ENCODE measurements around the gene MTMR1.

The MTMR1 gene

DNA sequence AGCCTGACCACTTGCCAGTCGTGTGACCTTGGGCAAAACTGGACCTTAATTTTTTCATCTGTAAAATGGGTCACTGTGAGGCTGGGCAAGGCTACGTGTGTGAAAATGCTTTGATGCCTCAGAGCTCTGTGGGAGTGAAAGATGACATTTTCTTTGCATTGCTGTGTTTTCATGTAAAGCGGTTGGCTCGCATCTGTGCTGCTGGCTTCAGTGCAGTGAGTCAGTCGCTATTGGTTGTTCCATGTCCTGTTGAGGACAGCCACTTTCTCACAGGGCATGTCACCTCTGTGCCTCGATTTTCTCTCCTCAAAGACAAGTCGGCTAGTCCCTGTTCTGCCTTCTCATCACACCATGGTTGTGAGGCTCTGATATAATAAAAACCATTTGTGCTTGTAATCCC is 4.4 kb downstream of the MTMR1 start:
- DNase-seq: no peak

DNA sequence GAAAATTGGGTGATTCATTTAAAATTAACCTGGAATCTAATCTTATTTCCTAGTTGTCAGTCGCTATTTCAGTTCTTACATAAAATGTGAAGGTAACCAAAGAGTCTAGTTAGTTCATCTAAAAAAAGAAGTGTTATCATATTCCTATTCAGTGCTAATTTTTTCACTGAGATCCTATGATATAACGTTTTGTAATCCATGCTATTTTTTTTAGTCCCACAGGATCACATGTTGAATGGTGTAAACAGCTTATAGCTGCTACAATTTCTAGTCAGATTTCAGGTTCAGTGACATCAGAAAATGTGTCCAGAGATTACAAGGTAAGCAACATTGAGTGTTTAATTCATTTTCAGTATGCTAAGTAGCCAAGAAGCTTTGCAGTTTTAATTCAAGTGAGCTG is 5.8 kb downstream of the MTMR1 start:
- no peak for DNase-seq

DNA sequence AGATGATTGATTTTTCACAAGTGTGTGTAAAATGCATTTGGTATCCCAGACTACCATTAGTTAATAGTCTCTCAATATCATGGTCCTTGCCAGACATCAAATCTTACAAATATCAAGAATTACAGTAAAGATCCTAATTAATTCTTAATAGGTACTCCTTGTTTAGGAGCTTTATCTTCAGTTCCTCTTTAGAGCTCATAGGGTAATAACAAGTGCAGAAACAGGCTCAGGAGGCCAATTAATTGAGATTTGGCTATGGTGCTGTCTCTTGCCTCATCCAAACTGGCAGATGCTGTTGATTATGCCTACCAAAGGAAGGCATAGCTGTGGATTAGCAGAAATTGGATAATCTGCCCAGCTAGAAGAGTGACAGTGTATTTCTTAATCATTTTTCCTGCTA is 6.9 kb downstream of the MTMR1 start:
- DNase-seq: no peak

DNA sequence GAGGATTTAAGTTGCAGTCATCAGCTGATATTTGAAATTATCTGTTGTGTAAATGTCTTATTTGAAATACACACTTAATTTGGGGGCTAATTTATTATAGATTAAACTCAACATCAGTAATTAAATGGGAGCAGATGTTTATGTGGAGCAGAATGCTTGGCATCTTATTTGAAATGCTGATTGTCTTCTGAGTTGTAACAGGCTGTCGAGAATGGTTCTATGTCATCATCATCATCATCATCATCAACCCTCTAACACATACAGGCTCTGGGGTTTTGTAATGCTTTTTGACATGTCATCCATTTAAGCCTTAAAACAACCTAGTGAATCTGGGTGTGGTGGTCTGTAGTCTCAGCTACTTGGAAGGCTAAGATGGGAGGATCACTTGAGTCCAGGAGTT is 8.2 kb downstream of the MTMR1 start:
- no peak for DNase-seq

DNA sequence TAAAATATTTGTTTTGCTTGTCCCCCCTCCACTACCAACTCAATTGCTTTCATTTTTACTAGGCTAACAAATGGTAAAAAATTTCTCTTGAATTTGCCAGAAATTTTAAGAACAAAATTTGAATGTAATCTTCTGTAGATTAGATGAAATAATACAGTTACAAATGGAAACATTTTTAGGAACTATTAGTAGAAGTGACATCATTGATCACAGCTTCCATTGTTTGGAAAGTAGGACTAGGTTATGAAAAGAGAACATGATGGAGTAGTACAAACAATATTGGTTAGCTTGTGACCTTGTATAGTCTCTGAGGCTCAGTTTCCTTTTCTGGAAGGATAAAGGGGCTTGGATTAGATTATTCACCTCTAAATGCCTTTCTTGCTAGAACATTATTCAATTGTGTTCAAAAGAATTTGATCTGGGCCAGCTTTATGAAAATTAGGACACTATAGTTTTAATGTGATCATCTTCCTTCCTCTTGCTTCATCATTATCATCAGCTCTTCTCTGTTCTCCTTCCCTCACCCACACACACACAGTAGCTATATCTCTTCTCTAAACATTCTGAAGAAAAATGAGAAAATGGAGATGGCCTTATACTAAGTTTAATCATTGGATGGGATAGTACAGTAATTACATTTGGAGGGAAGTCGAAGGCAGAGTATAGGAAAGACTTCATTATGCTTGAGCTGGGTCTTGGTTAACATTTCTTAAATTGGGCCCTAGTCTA is 9.9 kb downstream of the MTMR1 start:
- DNase-seq: no peak

DNA sequence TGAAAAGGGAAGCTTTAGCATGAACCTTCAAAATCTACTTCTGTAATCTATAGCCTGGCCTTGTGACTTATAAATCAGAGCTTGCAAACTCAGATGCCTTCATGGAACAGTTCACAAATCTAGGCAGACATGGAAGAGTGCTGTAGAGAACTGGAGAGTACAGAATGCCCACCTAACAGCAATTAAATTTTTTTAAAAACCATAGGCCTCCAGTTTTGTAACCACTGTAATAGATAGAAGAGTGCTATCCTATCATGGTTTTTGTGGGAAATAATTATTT is 10.4 kb downstream of the MTMR1 start:
- DNase-seq: no peak

DNA sequence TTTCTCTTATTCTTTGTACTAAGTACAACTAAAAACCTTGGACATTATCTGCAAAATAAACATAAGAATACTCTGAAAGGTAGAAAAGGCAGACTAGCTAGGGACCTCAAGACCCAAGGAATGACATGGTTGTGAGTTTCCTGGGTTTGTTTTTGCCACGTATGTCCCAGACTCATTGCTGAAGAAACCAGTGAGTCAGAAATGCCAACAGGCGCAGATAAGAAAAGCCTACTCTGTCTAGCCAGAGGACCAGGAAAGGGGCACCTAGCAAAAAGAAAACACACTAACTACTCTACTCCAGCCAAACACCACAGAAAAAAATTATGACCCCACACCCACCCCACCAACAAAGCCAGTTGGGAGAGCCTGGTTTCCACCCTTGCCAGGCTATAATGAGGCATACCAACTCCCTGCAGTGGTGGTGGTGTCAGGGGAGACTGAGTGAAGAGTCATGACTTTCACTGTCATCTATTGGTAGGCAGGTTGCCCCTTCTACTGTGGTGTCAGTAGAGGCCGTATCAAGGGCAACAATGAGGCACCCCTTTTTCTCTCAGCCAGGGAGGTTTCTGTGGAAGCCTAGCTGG is 10.9 kb downstream of the MTMR1 start:
- no peak for DNase-seq

DNA sequence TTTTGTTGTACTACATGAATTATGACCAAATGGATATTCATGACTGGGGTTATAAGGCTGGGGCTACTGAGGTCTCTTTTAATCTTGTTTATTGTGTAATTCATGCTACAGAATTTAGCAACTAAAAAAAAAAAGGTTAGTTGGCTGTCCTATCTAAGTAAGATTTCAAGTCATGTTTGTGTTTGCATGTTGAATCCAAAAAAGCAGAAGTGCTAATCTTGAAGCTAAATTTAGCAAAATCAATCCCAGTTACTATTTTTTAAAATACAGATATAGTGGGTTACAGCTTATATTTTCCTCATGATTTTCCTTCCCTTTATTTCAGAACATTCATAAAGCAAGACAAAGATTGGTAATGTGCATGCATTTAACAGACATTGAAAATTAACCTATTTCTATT is 19.4 kb downstream of the MTMR1 start:
- DNase-seq: no peak

DNA sequence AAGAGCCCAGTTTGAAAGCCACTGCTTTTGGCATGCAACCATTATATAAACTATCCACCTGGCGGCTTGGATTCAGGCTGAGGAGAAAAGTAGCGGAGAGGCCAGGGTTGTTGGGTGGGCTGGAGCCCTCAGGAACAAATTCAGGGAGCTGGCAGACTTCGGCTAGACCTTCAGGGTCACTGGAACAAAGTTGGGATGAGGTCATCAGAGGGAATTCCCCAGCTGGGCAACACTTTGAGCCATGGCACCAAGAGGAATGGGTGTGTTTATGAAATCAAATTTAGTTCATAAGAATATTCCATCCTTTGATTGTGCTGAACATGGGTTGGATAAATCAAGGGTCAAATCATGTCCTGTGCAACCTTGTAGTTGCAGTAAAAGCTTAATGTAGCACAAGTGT is 22.0 kb downstream of the MTMR1 start:
- DNase-seq: no peak

DNA sequence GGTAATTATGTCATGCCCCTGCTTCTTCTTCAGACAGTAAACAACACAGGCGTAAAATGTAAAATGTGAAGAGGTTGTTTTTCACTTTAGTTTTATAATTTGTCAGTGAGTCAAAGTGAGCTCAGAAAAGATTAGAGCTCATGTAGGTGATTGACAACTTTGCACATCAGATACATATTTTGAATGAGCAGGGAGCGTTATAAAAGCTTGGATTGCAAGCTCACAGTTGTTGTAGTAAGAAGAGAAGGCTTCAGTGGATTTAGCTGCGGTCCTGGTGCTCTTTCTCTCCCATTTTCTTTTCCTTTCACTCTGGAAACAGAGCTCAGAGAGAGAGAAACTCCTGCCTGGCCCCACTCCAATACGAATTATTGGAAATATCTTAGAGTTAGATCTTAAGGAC is 26.4 kb downstream of the MTMR1 start:
- no peak for DNase-seq

DNA sequence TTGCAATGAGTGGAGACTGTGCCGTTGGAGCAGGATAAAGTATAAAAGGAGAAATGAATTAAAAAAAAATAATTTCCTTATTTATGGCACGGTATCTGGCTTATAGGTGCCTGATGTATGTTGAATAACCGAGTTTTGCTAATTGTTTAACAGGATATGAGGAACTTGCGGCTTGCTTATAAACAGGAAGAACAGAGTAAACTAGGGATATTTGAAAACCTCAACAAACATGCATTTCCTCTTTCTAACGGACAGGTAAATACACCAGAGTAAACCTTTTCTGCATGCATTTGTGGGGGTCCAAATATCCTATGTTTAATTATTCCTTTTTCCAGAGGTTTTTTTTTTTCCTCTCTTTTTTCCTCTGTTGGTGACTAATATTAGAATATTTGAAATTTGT is 36.8 kb downstream of the MTMR1 start:
- no peak for DNase-seq

DNA sequence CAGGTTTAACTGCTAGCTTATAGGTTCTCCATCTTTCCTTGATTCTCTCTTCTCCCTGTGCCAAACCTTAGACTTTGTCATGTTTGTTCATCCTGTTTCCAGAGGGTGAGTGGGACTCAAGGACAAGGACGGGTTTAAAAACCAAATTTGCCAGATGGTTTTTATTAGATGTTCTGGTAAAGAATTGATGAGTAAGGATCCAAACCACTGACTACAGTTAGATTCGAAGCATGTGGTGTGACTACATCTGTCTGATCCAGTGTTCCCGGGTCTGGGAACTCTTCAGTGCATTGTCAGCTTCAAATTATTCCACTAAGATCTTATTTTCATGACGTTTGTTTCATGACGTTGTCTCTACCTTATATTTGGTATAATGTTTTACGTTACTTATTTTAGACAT is 37.5 kb downstream of the MTMR1 start:
- no peak for DNase-seq

DNA sequence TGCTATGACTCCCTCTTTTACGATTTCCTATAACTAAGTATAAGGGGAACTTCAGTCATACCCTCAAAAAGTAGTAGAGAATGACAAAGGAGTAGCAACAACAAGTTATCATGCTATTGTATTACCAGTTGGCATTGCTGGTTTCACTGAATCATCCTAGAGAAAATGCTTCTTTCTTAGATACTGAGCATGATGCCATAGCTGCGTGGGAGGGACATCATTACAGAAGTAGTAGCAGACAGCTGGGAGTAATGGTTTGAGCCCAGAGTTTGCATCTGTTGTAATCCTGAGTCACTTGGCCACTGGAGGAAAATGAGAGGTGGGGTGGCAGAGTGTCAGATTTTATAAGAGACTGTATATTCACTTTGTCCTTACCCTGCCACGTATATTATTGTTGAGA is 38.6 kb downstream of the MTMR1 start:
- DNase-seq: peak in 1 of 4 experiments; percentile 2

DNA sequence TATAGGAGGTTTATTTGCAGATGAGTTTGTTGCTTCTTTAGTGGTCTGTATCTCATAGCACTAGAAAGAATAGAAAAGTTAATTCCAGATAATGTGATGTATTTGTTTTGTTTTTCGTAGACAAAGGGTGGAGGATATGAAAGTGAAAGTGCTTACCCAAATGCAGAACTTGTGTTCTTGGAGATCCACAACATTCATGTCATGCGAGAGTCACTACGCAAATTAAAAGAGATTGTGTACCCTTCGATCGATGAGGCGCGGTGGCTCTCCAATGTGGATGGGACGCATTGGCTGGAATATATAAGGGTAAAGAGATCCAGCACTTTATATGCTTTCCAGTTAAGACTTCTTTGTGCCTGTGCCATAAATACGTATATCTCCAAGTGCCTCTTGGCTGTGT is 43.3 kb downstream of the MTMR1 start:
- no peak for DNase-seq

DNA sequence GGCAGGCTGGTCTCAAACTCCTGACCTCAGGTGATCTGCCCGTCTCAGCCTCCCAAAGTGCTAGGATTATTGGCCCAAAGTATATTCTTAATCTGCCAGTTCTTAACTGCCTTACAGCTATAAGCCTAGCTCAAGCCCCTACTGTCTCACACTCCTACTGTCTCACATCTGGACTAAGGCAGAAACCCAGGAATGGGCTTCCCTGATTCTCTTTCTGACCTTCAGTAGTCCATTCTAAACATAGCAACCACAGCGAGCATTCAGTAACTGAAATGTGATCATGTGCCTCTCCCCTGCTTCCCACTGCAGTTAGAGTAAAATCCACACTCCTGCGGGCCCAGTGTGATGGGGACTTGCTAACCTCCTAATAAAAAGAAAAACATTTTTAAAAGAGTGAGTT is 58.9 kb downstream of the MTMR1 start:
- DNase-seq: no peak

DNA sequence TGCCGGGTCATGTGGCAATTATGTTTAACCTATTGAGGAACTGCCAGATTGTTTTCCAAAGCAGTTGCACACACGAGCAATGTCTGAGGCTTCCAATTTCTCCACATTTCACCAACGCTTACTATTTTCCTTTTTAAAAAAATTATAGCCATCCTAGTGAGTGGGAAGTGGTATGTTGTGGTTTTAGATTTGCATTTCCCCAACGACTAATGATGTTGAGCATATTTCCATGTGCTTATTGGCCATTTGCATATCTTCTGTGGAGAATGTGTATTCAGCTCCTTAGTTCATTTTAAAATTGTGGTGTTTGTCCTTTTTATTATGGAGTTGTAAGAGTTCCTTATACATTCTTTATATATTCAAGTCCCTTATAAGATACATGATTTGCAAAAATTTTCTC is 60.2 kb downstream of the MTMR1 start:
- no peak for DNase-seq

DNA sequence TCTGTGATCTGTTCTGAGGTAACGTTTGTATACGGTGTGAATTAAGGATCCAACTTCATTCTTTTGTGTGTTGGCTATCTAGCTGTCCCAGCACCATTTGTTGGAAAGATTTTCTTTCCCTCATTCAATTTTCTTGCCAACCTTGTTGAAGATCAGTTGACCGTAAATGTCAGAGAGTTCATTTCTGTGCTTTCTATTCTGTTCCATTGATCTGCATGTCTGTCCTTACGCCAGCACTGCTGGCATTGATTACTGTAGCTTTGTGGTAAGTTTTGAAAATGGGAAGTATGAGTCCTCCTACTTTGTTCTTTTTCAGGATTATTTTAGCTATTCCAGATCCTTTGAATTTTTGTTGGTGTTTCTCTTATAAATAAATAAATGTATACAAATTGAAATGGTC is 60.8 kb downstream of the MTMR1 start:
- DNase-seq: no peak

DNA sequence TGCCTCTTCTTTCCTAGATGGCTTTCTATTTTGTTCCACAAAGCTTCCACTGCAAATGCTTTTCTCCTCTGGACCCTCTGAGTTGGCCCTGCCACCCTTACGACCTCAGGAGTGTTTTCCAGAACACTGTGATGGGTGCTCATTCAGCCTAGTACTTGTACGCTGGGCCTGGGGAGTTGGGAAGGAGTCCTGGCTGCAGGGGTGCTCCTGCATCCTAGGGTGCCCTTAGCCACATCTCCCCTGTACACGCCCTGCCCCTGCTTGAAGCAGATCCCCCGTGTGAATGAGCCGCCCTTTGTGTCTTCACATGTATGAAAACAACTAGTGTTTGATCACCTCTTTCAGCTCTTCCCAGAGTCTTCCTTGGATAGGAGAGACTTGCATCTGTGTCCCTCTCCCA is 64.2 kb downstream of the MTMR1 start:
- no peak for DNase-seq

DNA sequence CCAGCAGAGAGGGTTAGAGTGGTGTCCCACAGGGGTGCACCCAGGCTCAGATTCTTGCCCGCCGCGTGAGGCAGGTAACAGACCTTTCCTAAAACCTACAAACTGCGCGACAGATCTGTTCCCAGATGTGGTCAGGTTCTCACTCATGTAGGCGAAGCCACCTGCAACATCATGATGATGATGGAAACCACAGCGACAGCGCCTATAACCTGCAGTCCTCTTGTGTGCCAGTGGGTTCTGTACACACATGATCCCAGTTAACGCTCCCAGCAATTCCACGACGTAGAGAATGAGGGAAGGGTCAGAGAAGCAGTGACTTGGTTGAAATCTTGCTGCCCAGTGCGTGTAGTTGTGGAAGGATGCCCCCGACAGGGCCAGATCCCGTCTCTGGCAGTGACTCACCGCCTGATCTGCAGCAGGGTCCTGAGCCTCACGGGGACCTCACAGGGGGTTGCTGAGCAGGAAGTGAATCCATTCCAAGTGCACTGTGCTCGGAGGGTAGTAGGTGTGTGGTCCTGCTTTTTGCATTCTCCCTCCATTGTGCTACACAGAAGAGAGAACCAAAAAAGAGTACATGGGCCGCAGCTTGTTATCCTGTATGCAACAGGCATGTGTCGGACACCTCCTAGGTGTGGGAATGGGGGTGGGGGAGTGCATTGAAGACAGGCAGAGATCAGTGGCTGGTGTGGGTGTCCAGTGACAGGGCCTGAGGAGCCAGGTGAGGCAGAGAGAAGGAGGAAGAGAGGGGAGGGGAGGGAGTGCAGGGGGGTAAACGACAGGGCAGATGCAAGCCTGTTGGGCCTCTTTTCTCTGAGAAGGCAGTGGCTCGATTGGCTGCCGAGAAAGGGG is 66.6 kb downstream of the MTMR1 start:
- no peak for DNase-seq

DNA sequence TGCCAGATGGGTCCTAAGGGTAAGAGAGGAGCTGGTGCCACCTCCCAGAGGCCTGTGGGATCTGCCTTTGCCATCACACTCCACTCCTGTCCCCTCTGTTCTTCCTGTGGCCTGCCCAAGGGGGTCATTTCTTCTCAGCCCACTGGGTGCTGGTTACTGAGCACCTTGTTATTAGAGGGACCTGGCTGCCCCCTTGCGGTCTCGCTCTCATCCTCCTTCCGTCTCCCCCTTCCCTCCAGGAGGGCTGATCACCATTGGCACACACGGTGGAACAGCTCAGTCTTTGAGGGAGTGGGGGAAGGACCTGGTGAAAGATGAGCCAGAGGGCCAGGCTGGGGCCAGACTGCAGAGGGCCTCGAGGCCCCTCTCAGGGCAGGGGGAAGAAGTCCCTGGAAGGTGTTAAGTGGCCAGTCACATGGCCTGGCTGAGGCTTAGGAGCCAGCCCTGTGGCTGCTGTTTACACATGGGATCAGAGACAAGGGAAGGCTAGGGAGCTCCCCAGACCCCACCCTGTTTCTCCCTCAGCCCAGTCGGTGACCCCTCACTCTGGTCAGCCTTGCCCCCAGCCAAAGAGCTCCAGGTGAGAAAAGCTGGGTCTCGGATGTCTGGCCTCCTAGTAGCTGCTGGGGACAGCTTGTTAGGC is 68.1 kb downstream of the MTMR1 start:
- DNase-seq: no peak

DNA sequence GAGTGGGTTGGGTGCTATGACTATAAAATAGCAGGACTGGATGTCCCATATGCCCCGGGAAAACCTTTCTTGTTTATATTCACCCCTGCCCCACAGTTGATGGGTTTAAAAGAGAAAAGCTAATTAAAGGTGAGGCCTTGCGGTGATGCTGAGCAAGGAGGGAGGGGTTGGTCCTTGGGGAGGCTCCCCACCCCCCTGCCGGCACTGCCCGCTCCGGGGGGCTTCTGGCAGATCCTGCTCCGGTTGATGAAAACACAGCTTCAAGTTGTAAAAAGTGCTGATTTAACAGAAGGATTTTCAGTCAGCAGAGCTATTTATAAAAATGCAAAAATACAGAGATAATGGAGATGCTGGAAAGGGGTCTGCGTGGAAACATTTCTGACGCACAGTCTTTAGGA is 68.6 kb downstream of the MTMR1 start:
- no peak for DNase-seq

DNA sequence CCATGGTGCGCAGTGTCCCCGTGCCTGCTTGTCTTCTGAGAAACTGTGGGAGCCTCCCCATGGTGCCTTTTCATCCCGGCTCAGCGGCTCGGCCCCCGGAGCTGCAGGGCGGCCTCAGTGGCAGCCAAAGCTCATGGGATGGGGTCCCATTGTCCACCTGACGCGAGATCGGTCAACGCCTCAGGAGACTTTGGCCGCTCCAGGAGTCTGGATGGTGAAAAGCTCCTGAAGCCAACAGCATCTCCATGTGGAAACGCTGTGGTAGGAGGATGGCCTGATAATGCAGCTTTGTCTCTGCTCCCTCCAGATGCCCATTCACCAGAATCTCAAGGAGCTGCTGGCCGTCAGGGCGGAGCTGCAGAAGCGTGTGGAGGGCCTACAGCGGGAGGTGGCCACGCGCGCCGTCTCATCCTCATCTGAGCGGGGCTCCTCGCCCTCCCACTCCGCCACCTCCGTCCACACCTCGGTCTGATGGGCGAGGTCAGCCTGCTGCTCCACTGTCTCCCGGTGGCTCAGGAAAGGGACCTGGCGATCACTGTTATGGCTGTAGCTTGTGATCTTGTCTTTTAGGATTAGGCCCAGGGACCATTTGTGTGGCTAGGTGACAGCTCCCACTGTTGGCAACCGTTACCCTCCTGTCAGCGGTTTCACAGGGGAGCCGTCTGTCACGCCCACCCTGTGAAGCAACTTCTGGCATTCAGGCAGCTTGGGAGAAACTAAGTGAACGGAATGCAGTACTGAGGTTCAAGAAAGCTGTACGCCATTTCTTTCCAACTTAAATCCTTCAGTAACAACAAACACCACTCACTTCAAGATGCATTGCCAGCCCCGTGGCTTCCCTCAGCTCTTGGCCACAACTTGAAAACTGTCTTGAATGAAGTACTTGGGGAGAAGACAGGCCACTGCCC is 69.3 kb downstream of the MTMR1 start:
- no peak for DNase-seq

DNA sequence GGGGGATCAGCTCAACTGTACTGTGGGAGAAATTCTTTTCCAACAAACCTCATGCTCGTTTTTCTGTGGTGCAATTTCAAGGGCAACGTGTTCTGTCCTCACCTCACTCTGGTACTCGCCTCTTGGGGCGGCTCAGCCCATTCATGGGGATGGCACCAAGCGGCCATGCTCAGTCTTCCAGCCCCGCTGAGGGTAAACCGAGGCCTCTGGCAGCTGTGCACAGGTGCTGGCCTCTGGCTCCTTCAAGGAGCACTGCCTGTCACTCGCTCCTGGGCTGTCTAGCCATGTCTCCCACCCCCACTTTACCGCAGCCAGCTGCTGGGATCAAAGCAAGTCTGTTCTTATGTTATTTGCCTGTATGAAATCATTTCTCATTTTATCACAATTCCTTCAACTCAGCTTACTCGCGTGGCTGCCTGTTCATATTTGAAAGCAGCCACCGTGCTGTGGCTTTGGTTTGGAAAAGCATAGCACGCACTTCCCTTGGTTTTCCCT is 70.2 kb downstream of the MTMR1 start:
- DNase-seq: no peak
